ENCODE data around the gene CFAP53.
"Not testable (repeated sequence)": the region's sequence is repeated elsewhere in the genome, so short reads cannot be mapped to it uniquely, and the experiment has no call there.

The CFAP53 gene

DNA sequence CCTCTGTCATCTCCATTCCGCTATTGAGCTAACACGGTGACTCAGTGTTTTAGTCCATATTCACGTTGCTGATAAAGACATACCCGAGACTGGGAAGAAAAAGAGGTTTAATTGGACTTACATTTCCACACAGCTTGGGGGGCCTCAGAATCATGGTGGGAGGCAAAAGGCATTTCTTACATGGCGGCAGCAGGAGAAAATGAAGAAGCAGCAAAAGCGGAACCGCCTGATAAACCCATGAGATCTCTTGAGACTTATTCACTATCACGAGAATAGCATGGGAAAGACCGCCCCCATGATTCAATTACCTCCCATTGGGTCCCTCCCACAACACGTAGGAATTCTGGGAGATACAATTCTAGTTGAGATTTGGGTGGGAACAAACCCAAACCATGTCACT lies 43.8 kb upstream of the CFAP53 start:
- Histone ChIP-seq H3K4me1 (ENCODE audit: insufficient read depth, insufficient read length) (no peaks in the 10 kb centered on the region), H3K4me3 (ENCODE audit: insufficient read length, low read depth) (no peak overlapping the region), H3K9me3 (ENCODE audit: insufficient read depth, low read length) (peaks cover 3% of the 10 kb centered on the region; the same call in 1 of the 2 replicates), H3K27me3 (ENCODE audit: insufficient read depth, insufficient read length) (peaks cover 22% of the 10 kb centered on the region), H3K36me3 (ENCODE audit: insufficient read depth, insufficient read length, low read length) (no peaks in the 10 kb centered on the region), H3K9ac (ENCODE audit: insufficient read length, low read depth) (no peak overlapping the region)
- no peak for TF ChIP-seq SUZ12 (IDR thresholded peaks at IDR 0.05; ENCODE audit: extremely low read depth, insufficient read depth, insufficient read length)
- no peak for TF ChIP-seq ZNF274 (IDR thresholded peaks at IDR 0.05; ENCODE audit: low read depth, low read length)
- no peak for TF ChIP-seq YY1 (IDR thresholded peaks at IDR 0.05; ENCODE audit: insufficient read depth, insufficient read length)
- no peak for DNase-seq (ENCODE audit: low read depth, low spot score)

GRCh38 chr18:50308851-50309250 lies 42.6 kb upstream of the CFAP53 start:
- not testable (repeated sequence) for DNase-seq (ENCODE audit: low read depth, low spot score); H3K9ac ChIP-seq (ENCODE audit: insufficient read length, low read depth); H3K36me3 ChIP-seq (ENCODE audit: insufficient read depth, insufficient read length, low read length); H3K4me3 ChIP-seq (ENCODE audit: insufficient read length, low read depth); H3K4me1 ChIP-seq (ENCODE audit: insufficient read depth, insufficient read length); H3K9me3 ChIP-seq (ENCODE audit: insufficient read depth, low read length)
- peaks cover 24% of the 10 kb centered on the region for H3K27me3 ChIP-seq (ENCODE audit: insufficient read depth, insufficient read length)

DNA sequence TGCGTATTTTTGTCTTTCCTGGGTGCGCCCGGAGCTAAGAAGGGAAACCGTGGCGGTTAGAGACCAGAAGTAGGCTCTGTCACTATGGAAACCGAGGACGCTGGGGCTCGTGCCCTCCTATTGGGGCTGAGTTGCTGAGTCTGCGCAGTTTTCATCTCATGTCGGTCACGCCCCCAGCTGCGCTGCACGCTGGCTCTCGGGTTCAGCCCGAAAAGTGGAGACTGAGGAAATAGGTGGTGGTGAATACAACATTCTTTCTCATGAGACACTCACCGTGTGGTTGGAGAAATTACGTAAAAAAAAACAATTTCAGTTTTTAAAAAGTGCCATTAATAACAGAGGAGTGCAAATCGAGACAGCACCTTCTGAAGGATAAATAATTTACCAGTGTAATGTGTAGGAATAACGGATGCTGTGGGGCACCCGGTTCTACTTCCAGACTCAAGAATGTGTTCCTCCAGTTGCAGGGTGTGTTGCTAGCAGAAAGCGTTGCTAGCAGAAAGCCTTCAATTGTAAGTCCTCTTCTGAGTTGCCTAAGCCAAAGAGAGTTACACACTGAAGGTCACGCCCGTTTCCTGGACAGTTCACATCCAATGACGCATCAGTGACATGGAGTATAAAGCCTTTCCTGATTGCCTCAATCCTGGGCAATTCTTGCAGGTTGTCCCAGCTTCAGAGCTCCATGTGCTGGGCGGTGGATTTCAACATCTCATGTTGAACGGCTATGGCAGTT lies 41.6 kb upstream of the CFAP53 start:
- H3K36me3 ChIP-seq (ENCODE audit: insufficient read depth, insufficient read length, low read length) = no peaks in the 10 kb centered on the region
- H3K4me1 ChIP-seq (ENCODE audit: insufficient read depth, insufficient read length) = no peaks in the 10 kb centered on the region
- peaks cover 6% of the 10 kb centered on the region; the same call in 1 of the 2 replicates for H3K9me3 ChIP-seq (ENCODE audit: insufficient read depth, low read length)
- DNase-seq (ENCODE audit: low read depth, low spot score) = peak; percentile 58
- TF ChIP-seq SUZ12 (IDR thresholded peaks at IDR 0.05; ENCODE audit: extremely low read depth, insufficient read depth, insufficient read length) = no peak
- no peak for TF ChIP-seq ZNF274 (IDR thresholded peaks at IDR 0.05; ENCODE audit: low read depth, low read length)
- TF ChIP-seq YY1 (IDR thresholded peaks at IDR 0.05; ENCODE audit: insufficient read depth, insufficient read length) = no peak
- peaks cover 27% of the 10 kb centered on the region for H3K27me3 ChIP-seq (ENCODE audit: insufficient read depth, insufficient read length)
- H3K9ac ChIP-seq (ENCODE audit: insufficient read length, low read depth) = no peak overlapping the region
- peak overlapping the region; percentile 31 for H3K4me3 ChIP-seq (ENCODE audit: insufficient read length, low read depth)

DNA sequence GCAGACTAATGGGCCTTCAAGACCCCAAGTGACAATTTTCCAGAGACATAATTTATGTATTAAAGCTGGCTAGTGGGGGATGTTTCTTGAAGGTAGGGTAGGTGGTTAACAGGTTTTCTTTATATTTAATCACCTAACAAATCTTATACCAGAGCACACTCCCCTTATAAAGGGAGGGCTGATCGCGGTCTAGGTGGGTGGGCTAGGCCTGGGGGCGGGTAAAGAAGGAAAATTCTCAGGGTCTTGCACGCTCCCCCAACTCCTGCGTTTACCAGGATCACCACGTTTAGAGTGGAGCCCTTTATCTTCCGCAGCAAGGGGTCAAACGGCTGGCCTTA lies 41.1 kb upstream of the CFAP53 start:
- Histone ChIP-seq H3K27me3 (ENCODE audit: insufficient read depth, insufficient read length) (peaks cover 31% of the 10 kb centered on the region), H3K9ac (ENCODE audit: insufficient read length, low read depth) (peak overlapping the region; percentile 47), H3K9me3 (ENCODE audit: insufficient read depth, low read length) (peaks cover 6% of the 10 kb centered on the region; the same call in 1 of the 2 replicates), H3K4me1 (ENCODE audit: insufficient read depth, insufficient read length) (no peaks in the 10 kb centered on the region), H3K36me3 (ENCODE audit: insufficient read depth, insufficient read length, low read length) (no peaks in the 10 kb centered on the region), H3K4me3 (ENCODE audit: insufficient read length, low read depth) (peak overlapping the region; percentile 31)
- DNase-seq (ENCODE audit: low read depth, low spot score) = no peak
- no peak for TF ChIP-seq SUZ12 (IDR thresholded peaks at IDR 0.05; ENCODE audit: extremely low read depth, insufficient read depth, insufficient read length)
- TF ChIP-seq YY1 (IDR thresholded peaks at IDR 0.05; ENCODE audit: insufficient read depth, insufficient read length) = no peak
- no peak for TF ChIP-seq ZNF274 (IDR thresholded peaks at IDR 0.05; ENCODE audit: low read depth, low read length)

GRCh38 chr18:50306944-50307343 lies 40.6 kb upstream of the CFAP53 start:
- Histone ChIP-seq H3K36me3 (ENCODE audit: insufficient read depth, insufficient read length, low read length) (no peaks in the 10 kb centered on the region), H3K27me3 (ENCODE audit: insufficient read depth, insufficient read length) (peaks cover 31% of the 10 kb centered on the region)
- no peak for TF ChIP-seq SUZ12 (IDR thresholded peaks at IDR 0.05; ENCODE audit: extremely low read depth, insufficient read depth, insufficient read length)
- no peak for TF ChIP-seq ZNF274 (IDR thresholded peaks at IDR 0.05; ENCODE audit: low read depth, low read length)
- no peak for TF ChIP-seq YY1 (IDR thresholded peaks at IDR 0.05; ENCODE audit: insufficient read depth, insufficient read length)

GRCh38 chr18:50301074-50301473 lies 34.8 kb upstream of the CFAP53 start:
- Histone ChIP-seq H3K4me1 (ENCODE audit: insufficient read depth, insufficient read length) (no peaks in the 10 kb centered on the region), H3K9me3 (ENCODE audit: insufficient read depth, low read length) (peaks cover 6% of the 10 kb centered on the region; the same call in 1 of the 2 replicates), H3K36me3 (ENCODE audit: insufficient read depth, insufficient read length, low read length) (no peaks in the 10 kb centered on the region), H3K4me3 (ENCODE audit: insufficient read length, low read depth) (no peak overlapping the region), H3K27me3 (ENCODE audit: insufficient read depth, insufficient read length) (peaks cover 39% of the 10 kb centered on the region), H3K9ac (ENCODE audit: insufficient read length, low read depth) (no peak overlapping the region)
- TF ChIP-seq ZNF274 (IDR thresholded peaks at IDR 0.05; ENCODE audit: low read depth, low read length) (no peak), SUZ12 (IDR thresholded peaks at IDR 0.05; ENCODE audit: extremely low read depth, insufficient read depth, insufficient read length) (no peak)
- no peak for DNase-seq (ENCODE audit: low read depth, low spot score)

More at GRCh38 chr18:50306944-50307343, 40.6 kb upstream of the CFAP53 start:
- no peaks in the 10 kb centered on the region for H3K4me1 ChIP-seq (ENCODE audit: insufficient read depth, insufficient read length)
- no peak overlapping the region for H3K4me3 ChIP-seq (ENCODE audit: insufficient read length, low read depth)
- H3K9me3 ChIP-seq (ENCODE audit: insufficient read depth, low read length) = peaks cover 6% of the 10 kb centered on the region; the same call in 1 of the 2 replicates
- no peak for DNase-seq (ENCODE audit: low read depth, low spot score)
- H3K9ac ChIP-seq (ENCODE audit: insufficient read length, low read depth) = no peak overlapping the region

DNA sequence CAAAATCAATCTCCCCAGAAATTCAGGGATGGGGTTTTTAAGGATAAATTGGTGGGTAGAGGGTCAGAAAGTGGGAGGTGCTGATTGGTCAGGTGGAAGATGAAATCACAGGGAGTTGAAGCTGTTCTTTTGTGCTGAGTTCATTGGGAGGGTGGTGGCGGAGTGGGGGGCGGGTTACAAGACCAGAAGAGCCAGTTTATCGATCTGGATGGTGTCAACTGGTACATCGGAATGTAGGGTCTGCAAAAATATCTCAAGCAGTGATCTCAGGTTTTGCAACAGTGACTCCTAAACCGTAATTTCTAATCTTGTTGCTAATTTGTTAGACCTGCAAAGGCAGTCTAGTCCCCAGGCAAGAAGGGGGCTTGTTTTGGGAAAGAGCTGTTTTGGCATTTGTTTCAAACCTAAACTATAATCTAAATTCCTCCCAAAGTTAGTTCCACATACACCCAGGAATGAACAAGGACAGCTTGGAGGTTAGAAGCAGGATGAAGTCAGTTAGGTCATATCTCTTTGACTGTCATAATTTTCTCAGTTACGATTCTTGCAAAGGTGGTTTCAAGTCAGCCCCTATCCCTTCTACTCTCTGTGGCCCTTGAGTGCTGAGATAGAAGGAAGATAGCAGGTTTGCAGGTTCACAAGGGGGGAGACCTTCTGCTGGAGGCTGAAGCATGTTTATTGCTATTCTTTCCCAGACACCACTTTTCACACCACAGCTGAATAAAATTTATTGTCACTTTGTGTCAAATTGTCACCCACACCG lies 33.5 kb upstream of the CFAP53 start:
- Histone ChIP-seq H3K4me1 (ENCODE audit: insufficient read depth, insufficient read length) (no peaks in the 10 kb centered on the region), H3K9me3 (ENCODE audit: insufficient read depth, low read length) (0 out of 2 replicates have a peak, but pooled peaks cover under 1% of the 10 kb centered on the region), H3K36me3 (ENCODE audit: insufficient read depth, insufficient read length, low read length) (no peaks in the 10 kb centered on the region), H3K4me3 (ENCODE audit: insufficient read length, low read depth) (no peak overlapping the region), H3K9ac (ENCODE audit: insufficient read length, low read depth) (no peak overlapping the region), H3K27me3 (ENCODE audit: insufficient read depth, insufficient read length) (peaks cover 39% of the 10 kb centered on the region)
- TF ChIP-seq SUZ12 (IDR thresholded peaks at IDR 0.05; ENCODE audit: extremely low read depth, insufficient read depth, insufficient read length) = no peak
- no peak for TF ChIP-seq YY1 (IDR thresholded peaks at IDR 0.05; ENCODE audit: insufficient read depth, insufficient read length)
- TF ChIP-seq ZNF274 (IDR thresholded peaks at IDR 0.05; ENCODE audit: low read depth, low read length) = no peak
- DNase-seq (ENCODE audit: low read depth, low spot score) = no peak

Measured in NT2/D1 (cell line).